Measurements from ENCODE around the gene HNRNPA1.
"Not testable (repeated sequence)": the region's sequence is repeated elsewhere in the genome, so short reads cannot be mapped to it uniquely, and the experiment has no call there.

GRCh38 chr12:54325442-54326109 lies 45.0 kb downstream of the HNRNPA1 start:
- TF ChIP-seq, protein P1, sequence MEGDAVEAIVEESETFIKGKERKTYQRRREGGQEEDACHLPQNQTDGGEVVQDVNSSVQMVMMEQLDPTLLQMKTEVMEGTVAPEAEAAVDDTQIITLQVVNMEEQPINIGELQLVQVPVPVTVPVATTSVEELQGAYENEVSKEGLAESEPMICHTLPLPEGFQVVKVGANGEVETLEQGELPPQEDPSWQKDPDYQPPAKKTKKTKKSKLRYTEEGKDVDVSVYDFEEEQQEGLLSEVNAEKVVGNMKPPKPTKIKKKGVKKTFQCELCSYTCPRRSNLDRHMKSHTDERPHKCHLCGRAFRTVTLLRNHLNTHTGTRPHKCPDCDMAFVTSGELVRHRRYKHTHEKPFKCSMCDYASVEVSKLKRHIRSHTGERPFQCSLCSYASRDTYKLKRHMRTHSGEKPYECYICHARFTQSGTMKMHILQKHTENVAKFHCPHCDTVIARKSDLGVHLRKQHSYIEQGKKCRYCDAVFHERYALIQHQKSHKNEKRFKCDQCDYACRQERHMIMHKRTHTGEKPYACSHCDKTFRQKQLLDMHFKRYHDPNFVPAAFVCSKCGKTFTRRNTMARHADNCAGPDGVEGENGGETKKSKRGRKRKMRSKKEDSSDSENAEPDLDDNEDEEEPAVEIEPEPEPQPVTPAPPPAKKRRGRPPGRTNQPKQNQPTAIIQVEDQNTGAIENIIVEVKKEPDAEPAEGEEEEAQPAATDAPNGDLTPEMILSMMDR (IDR thresholded peaks at IDR 0.05; ENCODE audit: borderline replicate concordance, extremely low read depth, low read length, poor library complexity, severe bottlenecking), result not testable (repeated sequence)
- not testable (repeated sequence) for TF ChIP-seq EZH2 (IDR thresholded peaks at IDR 0.05; ENCODE audit: borderline replicate concordance, low read depth, low read length, severe bottlenecking)
